Calu3 (cell line): Measurements from ENCODE around the gene IKBKE. TPM values are rescaled to one million over a fixed set of nuclear protein-coding genes. Genes with fewer than 3 reads are reported as not detected.
A peak's percentile ranks its signal among the peaks of the same experiment; 100 is the strongest.

ENCODE experiments used
- BruUV-seq: library from RNA; stranded (reverse); fragments of 400-500 nt; replicated peaks from 2 replicates; lab custom pipeline; 2021; lab: Mats Ljungman, UMichigan
- CTCF ChIA-PET: fragments of 300-600 bp; sonication (Branson Sonifier 250); formaldehyde crosslinking; loops from one replicate; lab custom pipeline; 2022; ENCODE audit warnings: antibody characterized with exemption; lab: Charles Lee
- DNase-seq: peaks from one replicate; pipeline ENCODE4 v3.0.0; 2022
- H3K27ac Mint-ChIP-seq: one replicate; pipeline ENCODE4 v1.8.0; 2022; ENCODE audit warnings: mixed read lengths; ENCODE audit not compliant: unreplicated experiment
- H3K27me3 Mint-ChIP-seq: one replicate; pipeline ENCODE4 v1.8.0; 2022; ENCODE audit warnings: mixed read lengths; ENCODE audit not compliant: unreplicated experiment
- H3K36me3 Mint-ChIP-seq: one replicate; pipeline ENCODE4 v1.8.0; 2022; ENCODE audit warnings: mild to moderate bottlenecking, moderate library complexity, mixed read lengths; ENCODE audit not compliant: insufficient read depth, unreplicated experiment
- H3K4me1 Mint-ChIP-seq: one replicate; pipeline ENCODE4 v1.8.0; 2022; ENCODE audit warnings: mild to moderate bottlenecking, low read depth, mixed read lengths; ENCODE audit not compliant: unreplicated experiment
- H3K4me3 Mint-ChIP-seq: one replicate; pipeline ENCODE4 v1.8.0; 2022; ENCODE audit warnings: mild to moderate bottlenecking, low read depth, moderate library complexity, mixed read lengths; ENCODE audit not compliant: unreplicated experiment
- H3K9me3 Mint-ChIP-seq: one replicate; pipeline ENCODE4 v1.8.0; 2022; ENCODE audit warnings: low read depth, mixed read lengths; ENCODE audit not compliant: unreplicated experiment
- CTCF ChIP-seq: fragments of 200-600 bp; IDR thresholded peaks from one replicate; pipeline ENCODE4 v1.8.0; 2022; ENCODE audit warnings: antibody characterized with exemption; ENCODE audit not compliant: unreplicated experiment
- intact Hi-C: fragments of 100-400 bp; cut with micrococcal nuclease; formaldehyde crosslinking; loops from one replicate; pipeline ENCODE4 v1.10.0; 2022; ENCODE audit not compliant: unreplicated experiment
- total RNA-seq: library from RNA; stranded (reverse); gene quantifications from 2 replicates; pipeline ENCODE4 v1.2.3, GENCODE V29; 2022

Gene IKBKE
- total RNA-seq, 1 experiment from 2014 or later: 47.5 TPM

- BruUV-seq: no TSS peak
- DNase-seq: peak; percentile 38
Measured at GRCh38 chr1:206521127-206521526, 50.9 kb downstream of the IKBKE start.

GRCh38 chr1:206521694-206522402 is 51.6 kb downstream of the IKBKE start:
- H3K4me1 Mint-ChIP-seq: peaks cover 30% of the 10 kb centered on the region
- no peak for DNase-seq
- H3K9me3 Mint-ChIP-seq: no peaks in the 10 kb centered on the region
- H3K36me3 Mint-ChIP-seq: no peaks in the 10 kb centered on the region
- no peak overlapping the region for H3K4me3 Mint-ChIP-seq
- intact Hi-C loops: no loop called here
- no peaks in the 10 kb centered on the region for H3K27me3 Mint-ChIP-seq
- TF ChIP-seq CTCF: no peak
- H3K27ac Mint-ChIP-seq: no peak overlapping the region
- CTCF ChIA-PET: interaction anchor here (0.9 to 1.5 kb wide), 2 partner anchors 9 to 15 kb away, joined by 3 to 4 read pairs; partner anchors contain the start of gene RASSF5
- BruUV-seq: no TSS peak

More at GRCh38 chr1:206521127-206521526, 50.9 kb downstream of the IKBKE start:
- Mint-ChIP-seq H3K27ac (no peak overlapping the region), H3K27me3 (no peaks in the 10 kb centered on the region), H3K36me3 (no peaks in the 10 kb centered on the region), H3K4me1 (peaks cover 30% of the 10 kb centered on the region), H3K4me3 (no peak overlapping the region), H3K9me3 (no peaks in the 10 kb centered on the region)
- TF ChIP-seq CTCF: no peak
- intact Hi-C loops: no loop called here
- CTCF ChIA-PET: interaction anchor here (0.9 kb wide), 1 partner anchor 14 kb away, joined by 4 read pairs; the partner anchor contains the start of gene RASSF5

GRCh38 chr1:206524739-206525364 is 54.6 kb downstream of the IKBKE start:
- Mint-ChIP-seq H3K4me1 (peaks cover 30% of the 10 kb centered on the region), H3K4me3 (no peak overlapping the region), H3K27ac (no peak overlapping the region), H3K27me3 (no peaks in the 10 kb centered on the region), H3K9me3 (no peaks in the 10 kb centered on the region), H3K36me3 (no peaks in the 10 kb centered on the region)
- no peak for DNase-seq
- CTCF ChIA-PET: interaction anchor here (1.5 kb wide), 1 partner anchor 11 kb away, joined by 3 read pairs; no protein-coding TSS in a partner anchor
- no TSS peak for BruUV-seq
- intact Hi-C loops: no loop called here
- TF ChIP-seq CTCF: no peak

GRCh38 chr1:206526064-206526911 is 56.0 kb downstream of the IKBKE start:
- no peaks in the 10 kb centered on the region for H3K9me3 Mint-ChIP-seq
- no peaks in the 10 kb centered on the region for H3K36me3 Mint-ChIP-seq
- no peak for DNase-seq
- intact Hi-C loops: no loop called here
- H3K27ac Mint-ChIP-seq: no peak overlapping the region
- no peak overlapping the region for H3K4me3 Mint-ChIP-seq
- H3K27me3 Mint-ChIP-seq: no peaks in the 10 kb centered on the region
- no TSS peak for BruUV-seq
- no peak for TF ChIP-seq CTCF
- CTCF ChIA-PET: interaction anchor here (1.5 kb wide), 1 partner anchor 9 kb away, joined by 3 read pairs; no protein-coding TSS in a partner anchor
- peaks cover 22% of the 10 kb centered on the region for H3K4me1 Mint-ChIP-seq
